Kidney tubule cell (primary cell): Measurements from ENCODE around the gene SRPK3.
"Not testable (repeated sequence)": the region's sequence is repeated elsewhere in the genome, so short reads cannot be mapped to it uniquely, and the experiment has no call there.

Experiments
- DNase-seq: peaks from one replicate; pipeline ENCODE4 v3.0.0-alpha.2; 2018; ENCODE audit warnings: low spot score

The SRPK3 gene

GRCh38 chrX:153780678-153781427 is at the start of gene SRPK3:
Gene SRPK3, plus strand, starts transcription at chrX:153781041. Its CDS starts 46 bp downstream, at chrX:153781087.
- DNase-seq, result peak; percentile 7

- DNase-seq, result no peak
These were observed 49.6 kb upstream of the SRPK3 start for GRCh38 chrX:153731117-153731844.

GRCh38 chrX:153731845-153732215 is 49.0 kb upstream of the SRPK3 start:
- no peak for DNase-seq

- no peak for DNase-seq
These were observed 48.4 kb upstream of the SRPK3 start for GRCh38 chrX:153732401-153732800.

- no peak for DNase-seq
These were observed 47.1 kb upstream of the SRPK3 start for GRCh38 chrX:153733651-153734240.

GRCh38 chrX:153734871-153735270 is 46.0 kb upstream of the SRPK3 start:
- no peak for DNase-seq

GRCh38 chrX:153735274-153735673 is 45.6 kb upstream of the SRPK3 start:
- no peak for DNase-seq

- DNase-seq, result no peak
These were observed 44.6 kb upstream of the SRPK3 start for GRCh38 chrX:153736071-153736820.

- no peak for DNase-seq
These were observed 43.9 kb upstream of the SRPK3 start for GRCh38 chrX:153736871-153737441.

- no peak for DNase-seq
These were observed 42.7 kb upstream of the SRPK3 start for GRCh38 chrX:153738056-153738605.

GRCh38 chrX:153739754-153740486 is 40.9 kb upstream of the SRPK3 start:
- DNase-seq, result no peak

- DNase-seq, result no peak
These were observed 40.1 kb upstream of the SRPK3 start for GRCh38 chrX:153740631-153741222.

GRCh38 chrX:153741446-153741845 is 39.4 kb upstream of the SRPK3 start:
- no peak for DNase-seq

GRCh38 chrX:153742111-153742510 is 38.7 kb upstream of the SRPK3 start:
- DNase-seq, result not testable (repeated sequence)

- not testable (repeated sequence) for DNase-seq
These were observed 37.9 kb upstream of the SRPK3 start for GRCh38 chrX:153742796-153743467.

GRCh38 chrX:153743468-153744209 is 37.2 kb upstream of the SRPK3 start:
- DNase-seq, result peak; percentile 55

- DNase-seq, result no peak
These were observed 36.4 kb upstream of the SRPK3 start for GRCh38 chrX:153744210-153745066.

- DNase-seq, result not testable (repeated sequence)
These were observed 35.8 kb upstream of the SRPK3 start for GRCh38 chrX:153745067-153745433.
